ENCODE results near the gene OXSR1. TPM values are rescaled to one million over a fixed set of nuclear protein-coding genes. Genes with fewer than 3 reads are reported as not detected.

The OXSR1 gene
- total and polyA plus RNA-seq, 8 donors: 26.4 to 53.9 (median 43.0) TPM

- no peak for TF ChIP-seq CTCF (IDR thresholded peaks at IDR 0.05)
- H3K4me1 ChIP-seq: no peaks in the 10 kb centered on the region
- H3K9me3 ChIP-seq: no peaks in the 10 kb centered on the region
- peaks cover 0 to 22% of the 10 kb centered on the region in 2 donors for H3K36me3 ChIP-seq
- H3K4me3 ChIP-seq: no peak overlapping the region
- DNase-seq (peak in 1 of 4 donors; percentile 51), ATAC-seq (no peak)
- H3K27me3 ChIP-seq: no peaks in the 10 kb centered on the region
- H3K27ac ChIP-seq: no peak overlapping the region
- intact Hi-C loops (cut with DNase I): no loop called here
These were observed 109.7 kb downstream of the OXSR1 start for GRCh38 chr3:38274864-38275649.

GRCh38 chr3:38275658-38276057 is 110.3 kb downstream of the OXSR1 start:
- no peaks in the 10 kb centered on the region for H3K4me1 ChIP-seq
- intact Hi-C loops (cut with DNase I): no loop called here
- H3K27ac ChIP-seq: no peak overlapping the region
- H3K4me3 ChIP-seq: no peak overlapping the region
- ATAC-seq (no peak), DNase-seq (no peak)
- no peak for TF ChIP-seq CTCF (IDR thresholded peaks at IDR 0.05)
- H3K9me3 ChIP-seq: no peaks in the 10 kb centered on the region
- peaks cover 0 to 22% of the 10 kb centered on the region in 2 donors for H3K36me3 ChIP-seq
- no peaks in the 10 kb centered on the region for H3K27me3 ChIP-seq

GRCh38 chr3:38276081-38276916 is 111.0 kb downstream of the OXSR1 start:
- DNase-seq: peak in 1 of 4 donors; percentile 45
- intact Hi-C loops (cut with DNase I): no loop called here
- Histone ChIP-seq H3K27me3 (no peaks in the 10 kb centered on the region), H3K9me3 (no peaks in the 10 kb centered on the region), H3K4me1 (no peaks in the 10 kb centered on the region), H3K36me3 (peaks cover 0 to 22% of the 10 kb centered on the region in 2 donors), H3K4me3 (no peak overlapping the region), H3K27ac (no peak overlapping the region)
- TF ChIP-seq CTCF (IDR thresholded peaks at IDR 0.05): no peak
- no peak for ATAC-seq

GRCh38 chr3:38276917-38277630 is 111.7 kb downstream of the OXSR1 start:
- Histone ChIP-seq H3K9me3 (no peaks in the 10 kb centered on the region), H3K4me1 (no peaks in the 10 kb centered on the region), H3K36me3 (peaks cover 0 to 22% of the 10 kb centered on the region in 2 donors), H3K27me3 (no peaks in the 10 kb centered on the region), H3K4me3 (no peak overlapping the region), H3K27ac (no peak overlapping the region)
- peak in 1 of 4 donors; percentile 60 for DNase-seq
- intact Hi-C loops (cut with DNase I): no loop called here
- TF ChIP-seq CTCF (IDR thresholded peaks at IDR 0.05): no peak
- no peak for ATAC-seq
